ENCODE measurements around the gene ACKR4. TPM values are rescaled to one million over a fixed set of nuclear protein-coding genes. Genes with fewer than 3 reads are reported as not detected.

The ACKR4 gene
- total RNA-seq, 1 experiment from 2014 or later, result not detected

DNA sequence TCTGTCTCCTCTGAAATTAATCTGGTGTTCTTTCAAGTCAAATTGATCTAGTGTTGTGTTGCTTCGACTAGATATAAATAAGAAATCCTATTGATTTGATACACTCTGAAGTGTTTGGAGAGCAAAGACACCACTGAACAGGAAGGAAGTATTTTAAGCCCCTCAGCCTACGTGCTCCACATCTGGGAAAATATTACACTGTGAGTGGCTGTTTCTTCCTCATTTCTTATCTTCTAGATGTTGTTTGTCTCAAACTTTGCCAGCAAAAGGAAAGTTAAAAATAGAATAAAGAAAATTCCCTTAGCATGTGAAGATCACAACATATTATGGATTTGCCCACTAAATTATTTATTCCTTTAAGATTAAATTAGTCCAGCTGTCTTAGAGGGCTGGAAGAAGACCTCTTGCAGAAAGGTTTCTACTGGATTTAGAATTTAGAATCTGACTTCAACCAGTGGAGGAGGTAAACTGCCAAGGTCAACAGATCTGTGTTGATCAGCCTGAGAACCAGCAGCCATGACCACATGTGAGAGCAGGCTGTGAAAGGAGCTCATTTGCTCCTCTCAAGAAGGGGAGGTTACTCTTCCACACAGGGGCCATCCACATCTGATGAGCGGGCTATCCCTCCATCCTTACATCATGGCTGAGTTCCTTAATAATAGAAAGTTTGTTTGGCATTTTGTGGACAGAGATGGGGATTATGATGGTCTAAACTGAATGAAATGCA, 46.3 kb upstream of the ACKR4 start:
- Histone ChIP-seq H3K27ac (no peak overlapping the region), H3K9me3 (ENCODE audit: insufficient read depth, low read depth) (no peaks in the 10 kb centered on the region), H3K27me3 (ENCODE audit: insufficient read depth, low read depth) (no peaks in the 10 kb centered on the region), H3K4me3 (no peak overlapping the region), H3K9me2 (ENCODE audit: insufficient read depth) (no peaks in the 10 kb centered on the region), H3K4me1 (replicated peaks; ENCODE audit: insufficient read depth) (peaks cover 8% of the 10 kb centered on the region; the same call in 1 of the 2 replicates), H2AFZ (no peak overlapping the region), H3K36me3 (ENCODE audit: low read depth) (no peaks in the 10 kb centered on the region), H3K79me2 (ENCODE audit: low read depth) (no peaks in the 10 kb centered on the region), H3F3A (ENCODE audit: insufficient read depth, low read depth) (no peaks in the 10 kb centered on the region), H4K20me1 (ENCODE audit: insufficient read depth) (no peaks in the 10 kb centered on the region), H3K4me2 (no peak overlapping the region)
- POLR2A ChIA-PET (ENCODE audit: unreplicated experiment), result no interaction called here
- intact Hi-C loops (cut with micrococcal nuclease; ENCODE audit: unreplicated experiment), result no loop called here
- CTCF ChIA-PET, result no interaction called here
- TF ChIP-seq, protein P1, sequence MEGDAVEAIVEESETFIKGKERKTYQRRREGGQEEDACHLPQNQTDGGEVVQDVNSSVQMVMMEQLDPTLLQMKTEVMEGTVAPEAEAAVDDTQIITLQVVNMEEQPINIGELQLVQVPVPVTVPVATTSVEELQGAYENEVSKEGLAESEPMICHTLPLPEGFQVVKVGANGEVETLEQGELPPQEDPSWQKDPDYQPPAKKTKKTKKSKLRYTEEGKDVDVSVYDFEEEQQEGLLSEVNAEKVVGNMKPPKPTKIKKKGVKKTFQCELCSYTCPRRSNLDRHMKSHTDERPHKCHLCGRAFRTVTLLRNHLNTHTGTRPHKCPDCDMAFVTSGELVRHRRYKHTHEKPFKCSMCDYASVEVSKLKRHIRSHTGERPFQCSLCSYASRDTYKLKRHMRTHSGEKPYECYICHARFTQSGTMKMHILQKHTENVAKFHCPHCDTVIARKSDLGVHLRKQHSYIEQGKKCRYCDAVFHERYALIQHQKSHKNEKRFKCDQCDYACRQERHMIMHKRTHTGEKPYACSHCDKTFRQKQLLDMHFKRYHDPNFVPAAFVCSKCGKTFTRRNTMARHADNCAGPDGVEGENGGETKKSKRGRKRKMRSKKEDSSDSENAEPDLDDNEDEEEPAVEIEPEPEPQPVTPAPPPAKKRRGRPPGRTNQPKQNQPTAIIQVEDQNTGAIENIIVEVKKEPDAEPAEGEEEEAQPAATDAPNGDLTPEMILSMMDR (conservative IDR thresholded peaks at IDR 0.05), result no peak
- TF ChIP-seq EZH2 (IDR thresholded peaks at IDR 0.05; ENCODE audit: low read depth), result no peak
- DNase-seq, result no peak
- BruUV-seq (replicated peaks), result no TSS peak

DNA sequence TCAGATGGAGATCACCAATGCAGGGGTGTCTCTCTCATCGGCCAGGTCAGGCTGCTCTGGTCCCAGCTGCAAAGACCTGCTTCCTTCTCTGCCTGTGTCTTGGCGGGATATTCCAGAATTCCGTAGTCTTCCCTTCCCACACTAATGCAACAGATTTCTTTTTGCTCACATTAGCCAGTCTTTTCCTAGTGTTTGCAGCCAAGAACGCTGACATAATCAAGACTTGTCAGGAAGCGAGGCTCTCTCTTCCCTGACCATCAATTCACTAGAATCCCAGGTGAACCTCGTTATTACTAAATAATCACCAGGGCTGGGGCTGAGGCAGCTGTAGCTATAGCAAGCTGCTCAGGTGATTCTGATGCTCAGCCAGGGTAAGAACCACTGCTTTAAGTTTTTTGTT, 43.2 kb upstream of the ACKR4 start:
- Histone ChIP-seq H3K4me2 (no peak overlapping the region), H3K27me3 (ENCODE audit: insufficient read depth, low read depth) (no peaks in the 10 kb centered on the region), H3K79me2 (ENCODE audit: low read depth) (no peaks in the 10 kb centered on the region), H2AFZ (no peak overlapping the region), H3K36me3 (ENCODE audit: low read depth) (no peaks in the 10 kb centered on the region), H3K4me1 (replicated peaks; ENCODE audit: insufficient read depth) (peaks cover 8% of the 10 kb centered on the region; the same call in 1 of the 2 replicates), H4K20me1 (ENCODE audit: insufficient read depth) (no peaks in the 10 kb centered on the region), H3K27ac (no peak overlapping the region), H3K4me3 (no peak overlapping the region), H3K9me2 (ENCODE audit: insufficient read depth) (no peaks in the 10 kb centered on the region), H3F3A (ENCODE audit: insufficient read depth, low read depth) (no peaks in the 10 kb centered on the region), H3K9me3 (ENCODE audit: insufficient read depth, low read depth) (no peaks in the 10 kb centered on the region)
- DNase-seq, result no peak
- no TSS peak for BruUV-seq (replicated peaks)
- no peak for TF ChIP-seq EZH2 (IDR thresholded peaks at IDR 0.05; ENCODE audit: low read depth)
- TF ChIP-seq, protein P1 (conservative IDR thresholded peaks at IDR 0.05), result no peak
- ChIA-PET CTCF (no interaction called here), POLR2A (ENCODE audit: unreplicated experiment) (no interaction called here)
- intact Hi-C loops (cut with micrococcal nuclease; ENCODE audit: unreplicated experiment), result no loop called here

DNA sequence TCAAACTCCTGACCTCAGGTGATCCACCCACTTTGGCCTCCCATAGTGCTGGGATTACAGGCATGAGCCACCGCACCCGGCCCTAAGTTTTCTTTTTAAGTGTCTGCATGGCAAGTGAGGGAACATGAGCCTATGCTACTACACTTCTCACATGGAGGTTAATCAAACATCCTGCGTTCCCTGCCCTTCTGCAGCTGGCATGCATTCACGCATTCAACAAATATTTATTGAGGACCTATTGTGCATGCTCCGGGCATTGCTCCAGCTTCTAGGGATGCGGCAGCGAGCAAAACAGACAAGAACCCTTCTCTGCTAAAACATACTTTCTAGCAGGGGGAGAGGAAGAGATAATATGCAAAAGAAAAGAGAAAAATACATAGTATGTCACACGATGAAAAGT, 42.6 kb upstream of the ACKR4 start:
- ChIA-PET CTCF (no interaction called here), POLR2A (ENCODE audit: unreplicated experiment) (no interaction called here)
- intact Hi-C loops (cut with micrococcal nuclease; ENCODE audit: unreplicated experiment), result no loop called here
- no TSS peak for BruUV-seq (replicated peaks)
- Histone ChIP-seq H3K4me3 (no peak overlapping the region), H3K4me2 (no peak overlapping the region), H3K4me1 (replicated peaks; ENCODE audit: insufficient read depth) (peaks cover 8% of the 10 kb centered on the region; the same call in 1 of the 2 replicates), H3K79me2 (ENCODE audit: low read depth) (no peaks in the 10 kb centered on the region), H3K9me3 (ENCODE audit: insufficient read depth, low read depth) (no peaks in the 10 kb centered on the region), H3K27me3 (ENCODE audit: insufficient read depth, low read depth) (no peaks in the 10 kb centered on the region), H4K20me1 (ENCODE audit: insufficient read depth) (no peaks in the 10 kb centered on the region), H3K36me3 (ENCODE audit: low read depth) (no peaks in the 10 kb centered on the region), H3K9me2 (ENCODE audit: insufficient read depth) (no peaks in the 10 kb centered on the region), H3F3A (ENCODE audit: insufficient read depth, low read depth) (no peaks in the 10 kb centered on the region), H2AFZ (no peak overlapping the region), H3K27ac (no peak overlapping the region)
- TF ChIP-seq, protein P1 (conservative IDR thresholded peaks at IDR 0.05), result no peak
- TF ChIP-seq EZH2 (IDR thresholded peaks at IDR 0.05; ENCODE audit: low read depth), result no peak
- DNase-seq, result no peak

Measured in PC-9 (cell line).